ENCODE results near the gene LRRC17. TPM values are rescaled to one million over a fixed set of nuclear protein-coding genes. Genes with fewer than 3 reads are reported as not detected.

Gene LRRC17
- total and polyA plus RNA-seq, 2 donors (not counting 1 experiment from before 2014, with no cell fraction given), result 0.86 to 1.4 TPM

DNA sequence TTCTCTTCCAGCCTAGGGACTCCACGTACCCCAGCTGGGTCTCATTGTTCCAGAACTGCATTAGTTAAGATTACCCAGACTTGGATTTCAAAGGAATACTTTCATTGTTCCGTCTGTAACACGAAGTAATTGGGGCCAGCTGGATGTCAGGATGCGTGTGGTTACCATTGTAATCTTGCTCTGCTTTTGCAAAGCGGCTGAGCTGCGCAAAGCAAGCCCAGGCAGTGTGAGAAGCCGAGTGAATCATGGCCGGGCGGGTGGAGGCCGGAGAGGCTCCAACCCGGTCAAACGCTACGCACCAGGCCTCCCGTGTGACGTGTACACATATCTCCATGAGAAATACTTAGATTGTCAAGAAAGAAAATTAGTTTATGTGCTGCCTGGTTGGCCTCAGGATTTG is 21.0 kb downstream of the LRRC17 start:
- Histone ChIP-seq H3K27me3 (replicated peaks in 1 of 4; ENCODE audit: control extremely low read depth in 1 of 4, control insufficient read depth in 3 of 4, insufficient read depth in 4 of 4, low read length in 3 of 4) (no peaks in the 10 kb centered on the region), H4K20me1 (ENCODE audit: control insufficient read depth, insufficient read depth, low read length, poor library complexity, severe bottlenecking) (no peaks in the 10 kb centered on the region), H3K27ac (ENCODE audit: low read length in 2 of 2) (no peak overlapping the region), H3K79me2 (ENCODE audit: control insufficient read depth, insufficient read depth, low read length) (no peaks in the 10 kb centered on the region), H3K9me3 (ENCODE audit: control extremely low read depth in 1 of 3, control insufficient read depth in 2 of 3, insufficient read depth in 1 of 3, low read length in 2 of 3) (no peaks in the 10 kb centered on the region), H3K36me3 (replicated peaks in 1 of 2; ENCODE audit: control extremely low read depth in 1 of 2, control insufficient read depth in 1 of 2, extremely low read depth in 1 of 2, insufficient read depth in 2 of 2, low read length in 1 of 2) (no peaks in the 10 kb centered on the region), H3K9ac (ENCODE audit: low read length) (no peak overlapping the region), H2AFZ (ENCODE audit: insufficient read depth, low read depth, low read length, poor library complexity, severe bottlenecking) (no peak overlapping the region), H3K4me1 (ENCODE audit: control insufficient read depth in 2 of 2, insufficient read depth in 2 of 2, low read length in 2 of 2) (no peaks in the 10 kb centered on the region), H3K4me2 (replicated peaks; ENCODE audit: low read depth, low read length, poor library complexity, severe bottlenecking) (no peak overlapping the region), H3K4me3 (ENCODE audit: control extremely low read depth in 1 of 5, extremely low read depth in 1 of 5, insufficient read depth in 1 of 5, low read depth in 2 of 5, low read length in 4 of 5) (no peak overlapping the region)
- WGBS (ENCODE audit: insufficient coverage), result 98% methylated on average over 13 of the region's 15 CpGs
- no peak for ATAC-seq (ENCODE audit: low read depth)
- Mint-ChIP-seq H3K9me3 (ENCODE audit: insufficient read depth) (no peaks in the 10 kb centered on the region), H3K27me3 (no peaks in the 10 kb centered on the region), H3K4me3 (no peak overlapping the region), H3K27ac (no peak overlapping the region), H3K4me1 (no peaks in the 10 kb centered on the region)
- DNase-seq, result no peak
- TF ChIP-seq EZH2 (IDR thresholded peaks at IDR 0.05; ENCODE audit: borderline replicate concordance, insufficient read depth, low read depth, low read length, poor library complexity, severe bottlenecking), result no peak
- TF ChIP-seq, protein P1, sequence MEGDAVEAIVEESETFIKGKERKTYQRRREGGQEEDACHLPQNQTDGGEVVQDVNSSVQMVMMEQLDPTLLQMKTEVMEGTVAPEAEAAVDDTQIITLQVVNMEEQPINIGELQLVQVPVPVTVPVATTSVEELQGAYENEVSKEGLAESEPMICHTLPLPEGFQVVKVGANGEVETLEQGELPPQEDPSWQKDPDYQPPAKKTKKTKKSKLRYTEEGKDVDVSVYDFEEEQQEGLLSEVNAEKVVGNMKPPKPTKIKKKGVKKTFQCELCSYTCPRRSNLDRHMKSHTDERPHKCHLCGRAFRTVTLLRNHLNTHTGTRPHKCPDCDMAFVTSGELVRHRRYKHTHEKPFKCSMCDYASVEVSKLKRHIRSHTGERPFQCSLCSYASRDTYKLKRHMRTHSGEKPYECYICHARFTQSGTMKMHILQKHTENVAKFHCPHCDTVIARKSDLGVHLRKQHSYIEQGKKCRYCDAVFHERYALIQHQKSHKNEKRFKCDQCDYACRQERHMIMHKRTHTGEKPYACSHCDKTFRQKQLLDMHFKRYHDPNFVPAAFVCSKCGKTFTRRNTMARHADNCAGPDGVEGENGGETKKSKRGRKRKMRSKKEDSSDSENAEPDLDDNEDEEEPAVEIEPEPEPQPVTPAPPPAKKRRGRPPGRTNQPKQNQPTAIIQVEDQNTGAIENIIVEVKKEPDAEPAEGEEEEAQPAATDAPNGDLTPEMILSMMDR (IDR thresholded peaks at IDR 0.05), result no peak
- intact Hi-C loops (cut with micrococcal nuclease), result no loop called here
- CTCF ChIA-PET, result no interaction called here
- POLR2A ChIA-PET, result no interaction called here

GRCh38 chr7:102934239-102934638 is 21.4 kb downstream of the LRRC17 start:
- no peak overlapping the region for H3K27ac ChIP-seq (ENCODE audit: low read length in 2 of 2)
- H3K4me1 ChIP-seq (ENCODE audit: control insufficient read depth in 2 of 2, insufficient read depth in 2 of 2, low read length in 2 of 2), result no peaks in the 10 kb centered on the region
- no peaks in the 10 kb centered on the region for H3K9me3 Mint-ChIP-seq (ENCODE audit: insufficient read depth)
- ATAC-seq (ENCODE audit: low read depth), result no peak
- no peak overlapping the region for H3K4me3 Mint-ChIP-seq
- no peak for TF ChIP-seq EZH2 (IDR thresholded peaks at IDR 0.05; ENCODE audit: borderline replicate concordance, insufficient read depth, low read depth, low read length, poor library complexity, severe bottlenecking)
- H3K4me3 ChIP-seq (ENCODE audit: control extremely low read depth in 1 of 5, extremely low read depth in 1 of 5, insufficient read depth in 1 of 5, low read depth in 2 of 5, low read length in 4 of 5), result no peak overlapping the region
- no peak overlapping the region for H3K9ac ChIP-seq (ENCODE audit: low read length)
- no peak overlapping the region for H3K4me2 ChIP-seq (replicated peaks; ENCODE audit: low read depth, low read length, poor library complexity, severe bottlenecking)
- ChIA-PET POLR2A (no interaction called here), CTCF (no interaction called here)
- DNase-seq, result no peak
- no peaks in the 10 kb centered on the region for H3K36me3 ChIP-seq (replicated peaks in 1 of 2; ENCODE audit: control extremely low read depth in 1 of 2, control insufficient read depth in 1 of 2, extremely low read depth in 1 of 2, insufficient read depth in 2 of 2, low read length in 1 of 2)
- no peaks in the 10 kb centered on the region for H3K27me3 ChIP-seq (replicated peaks in 1 of 4; ENCODE audit: control extremely low read depth in 1 of 4, control insufficient read depth in 3 of 4, insufficient read depth in 4 of 4, low read length in 3 of 4)
- no peak overlapping the region for H2AFZ ChIP-seq (ENCODE audit: insufficient read depth, low read depth, low read length, poor library complexity, severe bottlenecking)
- 94% methylated on average over 7 of the region's 8 CpGs for WGBS (ENCODE audit: insufficient coverage)
- no peak overlapping the region for H3K27ac Mint-ChIP-seq
- H3K9me3 ChIP-seq (ENCODE audit: control extremely low read depth in 1 of 3, control insufficient read depth in 2 of 3, insufficient read depth in 1 of 3, low read length in 2 of 3), result no peaks in the 10 kb centered on the region
- intact Hi-C loops (cut with micrococcal nuclease), result no loop called here
- H4K20me1 ChIP-seq (ENCODE audit: control insufficient read depth, insufficient read depth, low read length, poor library complexity, severe bottlenecking), result no peaks in the 10 kb centered on the region
- no peaks in the 10 kb centered on the region for H3K79me2 ChIP-seq (ENCODE audit: control insufficient read depth, insufficient read depth, low read length)
- no peaks in the 10 kb centered on the region for H3K27me3 Mint-ChIP-seq
- no peaks in the 10 kb centered on the region for H3K4me1 Mint-ChIP-seq
